Stimulated activated effector memory CD8-positive, alpha-beta T cell treated with anti-CD3 and anti-CD28 coated beads, Interleukin-12 subunit alpha, Interleukin-12 subunit beta, amount 100 ng/mL, for 72 hours (primary cell): ENCODE results near the gene YWHAE.
A peak's percentile ranks its signal among the peaks of the same experiment; 100 is the strongest.
"Not testable (repeated sequence)": the region's sequence is repeated elsewhere in the genome, so short reads cannot be mapped to it uniquely, and the experiment has no call there.

Experiments
- ATAC-seq: fragments of 150-1000 bp; cut with Tn5 transposase; 2 replicates; pipeline ENCODE4 v1.10.0; 2021
- DNase-seq, 2 donors: peaks; one replicate each; pipeline ENCODE4 v3.0.0; 2021 to 2022; ENCODE audit warnings: low spot score in 2 of 2
- H3K27ac Mint-ChIP-seq: one replicate; pipeline ENCODE4 v1.8.0; 2022; ENCODE audit warnings: mild to moderate bottlenecking, mixed read lengths
- H3K36me3 Mint-ChIP-seq: one replicate; pipeline ENCODE4 v1.8.0; 2022; ENCODE audit warnings: mild to moderate bottlenecking, mixed read lengths
- H3K4me1 Mint-ChIP-seq: one replicate; pipeline ENCODE4 v1.8.0; 2022; ENCODE audit warnings: mixed read lengths
- H3K4me3 Mint-ChIP-seq: one replicate; pipeline ENCODE4 v1.8.0; 2022; ENCODE audit warnings: mild to moderate bottlenecking, mixed read lengths
- H3K9me3 Mint-ChIP-seq: one replicate; pipeline ENCODE4 v1.8.0; 2022; ENCODE audit warnings: mixed read lengths

The YWHAE gene

GRCh38 chr17:1420981-1421380 lies 21.0 kb upstream of the YWHAE start:
- H3K27ac Mint-ChIP-seq: no peak overlapping the region

GRCh38 chr17:1420163-1420562 lies 20.1 kb upstream of the YWHAE start:
- H3K27ac Mint-ChIP-seq: no peak overlapping the region
- no peak for ATAC-seq

More at GRCh38 chr17:1420981-1421380, 21.0 kb upstream of the YWHAE start:
- ATAC-seq (no peak), DNase-seq (no peak)
- H3K4me3 Mint-ChIP-seq: no peak overlapping the region
- H3K9me3 Mint-ChIP-seq: no peaks in the 10 kb centered on the region
- peaks cover 23% of the 10 kb centered on the region for H3K4me1 Mint-ChIP-seq
- peaks cover 77% of the 10 kb centered on the region for H3K36me3 Mint-ChIP-seq

GRCh38 chr17:1418476-1418875 lies 18.5 kb upstream of the YWHAE start:
- not testable (repeated sequence) for H3K27ac Mint-ChIP-seq, DNase-seq, H3K4me3 Mint-ChIP-seq, ATAC-seq, H3K9me3 Mint-ChIP-seq
- Mint-ChIP-seq H3K36me3 (peaks cover 53% of the 10 kb centered on the region), H3K4me1 (peaks cover 16% of the 10 kb centered on the region)

More at GRCh38 chr17:1420163-1420562, 20.1 kb upstream of the YWHAE start:
- no peak for DNase-seq
- Mint-ChIP-seq H3K36me3 (peaks cover 69% of the 10 kb centered on the region), H3K4me3 (no peak overlapping the region), H3K4me1 (peaks cover 17% of the 10 kb centered on the region), H3K9me3 (no peaks in the 10 kb centered on the region)

GRCh38 chr17:1416414-1416813 lies 16.4 kb upstream of the YWHAE start:
- Mint-ChIP-seq H3K4me1 (peaks cover 7% of the 10 kb centered on the region), H3K36me3 (peaks cover 33% of the 10 kb centered on the region), H3K9me3 (no peaks in the 10 kb centered on the region), H3K27ac (no peak overlapping the region), H3K4me3 (no peak overlapping the region)
- DNase-seq: no peak
- no peak for ATAC-seq

GRCh38 chr17:1414634-1415033 lies 14.6 kb upstream of the YWHAE start:
- Mint-ChIP-seq H3K4me3 (no peak overlapping the region), H3K9me3 (no peaks in the 10 kb centered on the region), H3K27ac (no peak overlapping the region), H3K4me1 (peaks cover 7% of the 10 kb centered on the region), H3K36me3 (peaks cover 16% of the 10 kb centered on the region)
- no peak for DNase-seq
- no peak for ATAC-seq

GRCh38 chr17:1414001-1414574 lies 14.1 kb upstream of the YWHAE start:
- H3K27ac Mint-ChIP-seq: no peak overlapping the region

GRCh38 chr17:1413281-1413791 lies 13.3 kb upstream of the YWHAE start:
- Mint-ChIP-seq H3K9me3 (no peaks in the 10 kb centered on the region), H3K4me1 (peaks cover 7% of the 10 kb centered on the region), H3K27ac (no peak overlapping the region), H3K36me3 (peaks cover 14% of the 10 kb centered on the region), H3K4me3 (no peak overlapping the region)
- DNase-seq: no peak
- no peak for ATAC-seq

More at GRCh38 chr17:1414001-1414574, 14.1 kb upstream of the YWHAE start:
- no peak for DNase-seq
- no peak for ATAC-seq
- H3K36me3 Mint-ChIP-seq: peaks cover 14% of the 10 kb centered on the region
- H3K4me3 Mint-ChIP-seq: no peak overlapping the region
- H3K4me1 Mint-ChIP-seq: peaks cover 7% of the 10 kb centered on the region
- no peaks in the 10 kb centered on the region for H3K9me3 Mint-ChIP-seq

- DNase-seq (no peak), ATAC-seq (no peak)
- Mint-ChIP-seq H3K4me3 (no peak overlapping the region), H3K27ac (no peak overlapping the region), H3K36me3 (peaks cover 5% of the 10 kb centered on the region), H3K4me1 (peaks cover 7% of the 10 kb centered on the region), H3K9me3 (no peaks in the 10 kb centered on the region)
Observed at GRCh38 chr17:1412185-1413110, 12.4 kb upstream of the YWHAE start.

- Mint-ChIP-seq H3K4me3 (no peak overlapping the region), H3K27ac (no peak overlapping the region), H3K36me3 (peaks cover 34% of the 10 kb centered on the region), H3K9me3 (no peaks in the 10 kb centered on the region), H3K4me1 (peaks cover 10% of the 10 kb centered on the region)
- DNase-seq (no peak), ATAC-seq (no peak)
Observed at GRCh38 chr17:1402262-1402586, 2.2 kb upstream of the YWHAE start.

- peak overlapping the region; percentile 100 for H3K27ac Mint-ChIP-seq
- peaks cover 65% of the 10 kb centered on the region for H3K36me3 Mint-ChIP-seq
- DNase-seq: peak in 1 of 2 donors; percentile 5
- peaks cover 27% of the 10 kb centered on the region for H3K4me1 Mint-ChIP-seq
- no peaks in the 10 kb centered on the region for H3K9me3 Mint-ChIP-seq
- ATAC-seq: peak; percentile 36
- H3K4me3 Mint-ChIP-seq: peak overlapping the region; percentile 99
Observed at GRCh38 chr17:1398931-1399678, 917 bp downstream of the YWHAE start.

- no peak for ATAC-seq
- peaks cover 76% of the 10 kb centered on the region for H3K36me3 Mint-ChIP-seq
- H3K4me1 Mint-ChIP-seq: peaks cover 38% of the 10 kb centered on the region
- H3K4me3 Mint-ChIP-seq: peak overlapping the region; percentile 99
- H3K9me3 Mint-ChIP-seq: no peaks in the 10 kb centered on the region
- H3K27ac Mint-ChIP-seq: peak overlapping the region; percentile 100
- DNase-seq: no peak
Observed at GRCh38 chr17:1398028-1398427, 2.0 kb downstream of the YWHAE start.

- peak overlapping the region; percentile 7 for H3K4me3 Mint-ChIP-seq
- not testable (repeated sequence) for ATAC-seq, DNase-seq, H3K9me3 Mint-ChIP-seq
- peaks cover 95% of the 10 kb centered on the region for H3K36me3 Mint-ChIP-seq
- peak overlapping the region; percentile 100 for H3K27ac Mint-ChIP-seq
- H3K4me1 Mint-ChIP-seq: peaks cover 38% of the 10 kb centered on the region
Observed at GRCh38 chr17:1395876-1396665, 4.0 kb downstream of the YWHAE start.

- Mint-ChIP-seq H3K27ac (peak overlapping the region; percentile 75), H3K4me3 (peak overlapping the region; percentile 1), H3K9me3 (no peaks in the 10 kb centered on the region), H3K4me1 (peaks cover 46% of the 10 kb centered on the region), H3K36me3 (peaks cover 100% of the 10 kb centered on the region)
- ATAC-seq (no peak), DNase-seq (no peak)
Observed at GRCh38 chr17:1391577-1391976, 8.4 kb downstream of the YWHAE start.

- peaks cover 47% of the 10 kb centered on the region for H3K4me1 Mint-ChIP-seq
- peak overlapping the region; percentile 75 for H3K27ac Mint-ChIP-seq
- H3K9me3 Mint-ChIP-seq: no peaks in the 10 kb centered on the region
- peak overlapping the region; percentile 1 for H3K4me3 Mint-ChIP-seq
- ATAC-seq (no peak), DNase-seq (no peak)
- peaks cover 95% of the 10 kb centered on the region for H3K36me3 Mint-ChIP-seq
Observed at GRCh38 chr17:1390432-1391367, 9.3 kb downstream of the YWHAE start.
